GM12878 (cell line): ENCODE results near the gene LIX1L. TPM values are rescaled to one million over a fixed set of nuclear protein-coding genes. Genes with fewer than 3 reads are reported as not detected.

Experiments
- ATAC-seq: fragments of 200-7000 bp; cut with Tn5 transposase; 3 replicates; pipeline ENCODE4 v1.9.1; 2020; ENCODE audit warnings: mild to moderate bottlenecking, moderate library complexity
- BruUV-seq: library from RNA; stranded (reverse); fragments of 400-500 nt; replicated peaks from 2 replicates; lab custom pipeline; 2021; lab: Mats Ljungman, UMichigan
- CTCF ChIA-PET: fragments of 300-600 bp; sonication (Branson Sonifier 250); formaldehyde crosslinking; extraction: SDS; loops from one replicate; lab custom pipeline; 2021; ENCODE audit warnings: inconsistent platforms; lab: Yijun Ruan, JAX
- POLR2A ChIA-PET: fragments of 350-600 bp; formaldehyde crosslinking; extraction: SDS; loops from one replicate; lab custom pipeline; 2021; ENCODE audit warnings: inconsistent platforms; lab: Charles Lee
- RAD21 ChIA-PET: fragments of 300-600 bp; sonication (Branson Sonifier 250); formaldehyde crosslinking; loops from one replicate; lab custom pipeline; 2023; ENCODE audit warnings: antibody characterized with exemption; ENCODE audit not compliant: unreplicated experiment; lab: Charles Lee
- SMC1A ChIA-PET: fragments of 300-600 bp; sonication (Branson Sonifier 250); formaldehyde crosslinking; loops from one replicate; lab custom pipeline; 2023; ENCODE audit not compliant: unreplicated experiment, uncharacterized antibody; lab: Charles Lee
- DNase-seq: peaks from one replicate; pipeline ENCODE4 v3.0.0-alpha.2; 2011; ENCODE audit warnings: low read depth, low spot score
- FAIRE-seq: peaks from 3 replicates; lab custom pipeline; 2011; peaks lifted over from hg19 to GRCh38; lab: Jason Lieb, UNC
- H2AFZ ChIP-seq: 2 replicates; pipeline ENCODE4 v1.6.0; 2011; ENCODE audit warnings: low read depth, low read length, control low read depth; ENCODE audit not compliant: control insufficient read depth
- H3K27ac ChIP-seq: 2 replicates; pipeline ENCODE4 v1.5.1; 2011; ENCODE audit warnings: control low read depth; ENCODE audit not compliant: control insufficient read depth, insufficient read depth
- H3K27me3 ChIP-seq, 2 experiments: replicated peaks in 1 of 2; 2 replicates each; pipeline versions ENCODE4 v1.6.0 to v1.6.1; 2011; ENCODE audit warnings: low read length in 1 of 2; ENCODE audit not compliant: control insufficient read depth in 2 of 2, insufficient read depth in 2 of 2
- H3K36me3 ChIP-seq, 2 experiments: 2 replicates each; pipeline ENCODE4 v1.5.1; 2011; ENCODE audit warnings: low read length in 1 of 2; ENCODE audit not compliant: control insufficient read depth in 2 of 2, insufficient read depth in 2 of 2
- H3K4me1 ChIP-seq: 2 replicates; pipeline ENCODE4 v1.6.1; 2011; ENCODE audit warnings: mild to moderate bottlenecking, low read length, moderate library complexity, mixed read lengths; ENCODE audit not compliant: control insufficient read depth, insufficient read depth
- H3K4me2 ChIP-seq: 2 replicates; pipeline ENCODE4 v1.6.0; 2011; ENCODE audit warnings: control low read depth; ENCODE audit not compliant: control insufficient read depth, insufficient read depth
- H3K4me3 ChIP-seq: fragments of 200-600 bp; sonication (generic); 2 replicates; pipeline ENCODE4 v1.5.1; 2016
- H3K79me2 ChIP-seq: 2 replicates; pipeline ENCODE4 v1.6.0; 2011; ENCODE audit warnings: low read length; ENCODE audit not compliant: control insufficient read depth, insufficient read depth
- H3K9ac ChIP-seq: 2 replicates; pipeline ENCODE4 v1.8.0; 2011; ENCODE audit warnings: low read length, control low read depth, mixed read lengths; ENCODE audit not compliant: control insufficient read depth, insufficient read depth
- H3K9me3 ChIP-seq: replicated peaks from 3 replicates; pipeline ENCODE4 v1.5.1; 2011; ENCODE audit warnings: mild to moderate bottlenecking, low read length; ENCODE audit not compliant: control insufficient read depth, insufficient read depth
- H4K20me1 ChIP-seq: 2 replicates; pipeline ENCODE4 v1.6.0; 2011; ENCODE audit not compliant: control insufficient read depth, insufficient read depth
- CHD1 ChIP-seq: IDR thresholded peaks from 2 replicates; pipeline ENCODE4 v1.6.1; 2012; ENCODE audit warnings: low read depth, low read length, improper control_type of control experiment
- E4F1 ChIP-seq: fragments of 450-650 bp; IDR thresholded peaks from 2 replicates; pipeline ENCODE4 v1.6.1; 2018; ENCODE audit warnings: borderline replicate concordance, mild to moderate bottlenecking; ENCODE audit not compliant: partially characterized antibody
- FOS ChIP-seq: IDR thresholded peaks from 3 replicates; pipeline ENCODE4 v1.6.1; 2011; ENCODE audit warnings: borderline replicate concordance; ENCODE audit not compliant: insufficient read length; ENCODE audit errors: extremely low read depth
- HCFC1 ChIP-seq: fragments of 150-350 bp; IDR thresholded peaks from 2 replicates; pipeline ENCODE4 v1.6.1; 2014; ENCODE audit warnings: low read length
- MEF2B ChIP-seq: fragments of 450-650 bp; IDR thresholded peaks from 2 replicates; pipeline ENCODE4 v1.6.1; 2018; ENCODE audit warnings: mild to moderate bottlenecking, moderate library complexity; ENCODE audit not compliant: partially characterized antibody, poor library complexity, severe bottlenecking
- SMAD1 ChIP-seq: fragments of 450-650 bp; IDR thresholded peaks from 2 replicates; pipeline ENCODE4 v1.6.1; 2018; ENCODE audit warnings: mild to moderate bottlenecking, low read depth; ENCODE audit not compliant: partially characterized antibody
- TCF3 ChIP-seq: IDR thresholded peaks from 2 replicates; pipeline ENCODE4 v1.6.1; 2012; ENCODE audit warnings: low read depth, mild to moderate bottlenecking, low read length, borderline replicate concordance; ENCODE audit not compliant: insufficient read depth
- YY1 ChIP-seq: IDR thresholded peaks from 2 replicates; pipeline ENCODE4 v1.6.1; 2011; ENCODE audit warnings: low read depth, mild to moderate bottlenecking, low read length
- WGBS: methylation state at CpG from one replicate; pipeline ENCODE4 v1.1.6; 2016; ENCODE audit warnings: low lambda C conversion rate; ENCODE audit not compliant: insufficient replicate concordance, insufficient coverage; ENCODE audit errors: missing lambda C conversion rate; 5-methylcytosine and 5-hydroxymethylcytosine counted together
- in situ Hi-C: fragments of 300-500 bp; cut with MboI; formaldehyde crosslinking; loops from 9 replicates; pipeline ENCODE4 v1.14.3; 2018; ENCODE audit warnings: mixed read lengths
- intact Hi-C: fragments of 100-400 bp; cut with micrococcal nuclease; formaldehyde crosslinking; loops from one replicate; pipeline ENCODE4 v1.14.2; 2022; ENCODE audit not compliant: unreplicated experiment
- polyA plus RNA-seq, 11 experiments: library from polyadenylated mRNA; depleted of rRNA in 4 of 11; unstranded in 6 of 11; stranded (reverse) in 5 of 11; fragments of >200 nt; fragmentation: Nextera tagmentation in 4 of 11; fragmentation: Illumina TruSeq in 1 of 11; extraction: Ambion mirVana in 4 of 11; extraction: Trizol in 1 of 11; gene quantifications; 1 replicate in 1 of 11; 2 replicates in 10 of 11; pipeline versions ENCODE4 v1.2.1 to v1.2.3, GENCODE V29; 2011 to 2016; ENCODE audit warnings: inconsistent platforms in 2 of 11, missing spikeins in 2 of 11, low read depth in 1 of 11
- total RNA-seq, 4 experiments: library from RNA; depleted of rRNA in 3 of 4; stranded (reverse); fragments of >200 nt in 3 of 4; fragmentation: Illumina TruSeq in 1 of 4; extraction: Trizol in 1 of 4; gene quantifications; 2 replicates each; pipeline versions ENCODE4 v1.2.1 to v1.2.3, GENCODE V29; 2013 to 2021

LIX1L gene
- total and polyA plus RNA-seq, 10 of the 15 experiments (the other 5 are each of a cell fraction or from before 2014, with no cell fraction given): 5.5 to 48.2 (median 15.3) TPM

- FAIRE-seq (no peak), DNase-seq (no peak), ATAC-seq (no peak)
- Histone ChIP-seq H3K4me3 (peak overlapping the region; percentile 97), H3K4me1 (peaks cover 20% of the 10 kb centered on the region), H3K4me2 (peak overlapping the region; percentile 99), H4K20me1 (no peaks in the 10 kb centered on the region), H2AFZ (peak overlapping the region; percentile 20), H3K79me2 (peaks cover 12% of the 10 kb centered on the region), H3K27ac (peak overlapping the region; percentile 93), H3K27me3 (no peaks in the 10 kb centered on the region), H3K9ac (peak overlapping the region; percentile 96), H3K36me3 (peaks cover 0 to 8% of the 10 kb centered on the region in 2 experiments; a peak in 2 of 4 replicates), H3K9me3 (no peaks in the 10 kb centered on the region)
- in situ Hi-C loops: loop anchor here (5.0 kb wide), 1 partner anchor 60 kb away; the partner anchor contains the start of gene PIAS3
- ChIA-PET CTCF (interaction anchor here (1.8 kb wide), 1 partner anchor 60 kb away, joined by 7 read pairs; no protein-coding TSS in a partner anchor), RAD21 (interaction anchor here (1.2 to 2.5 kb wide), 2 partner anchors 40 to 59 kb away, joined by 3 to 11 read pairs; partner anchors contain the start of gene LIX1L), POLR2A (interaction anchor here (1.6 to 2.6 kb wide), 4 partner anchors 10 to 58 kb away, joined by 4 to 10 read pairs (median 8); partner anchors contain the start of genes LIX1L, PIAS3 and RBM8A), SMC1A (no interaction called here)
- intact Hi-C loops: no loop called here
- 73% methylated on average over 5 of the region's 5 CpGs for WGBS
- no peak for TF ChIP-seq FOS
- TF ChIP-seq E4F1: no peak
- no peak for TF ChIP-seq SMAD1
- no peak for TF ChIP-seq TCF3
- no peak for TF ChIP-seq MEF2B
- no peak for TF ChIP-seq HCFC1
- no peak for TF ChIP-seq YY1
- no peak for TF ChIP-seq CHD1
- BruUV-seq: no TSS peak
Measured at GRCh38 chr1:145917595-145917994, 40.2 kb downstream of the LIX1L start.
